Right lobe of liver (tissue), 6 donors: ENCODE measurements around the gene KCNH1. TPM values are rescaled to one million over a fixed set of nuclear protein-coding genes. Genes with fewer than 3 reads are reported as not detected.

Experiments used
- ATAC-seq, 4 donors: fragments of 200-7000 bp; cut with Tn5 transposase; one replicate each; pipeline ENCODE4 v1.9.1; 2020; ENCODE audit warnings: mild to moderate bottlenecking in 4 of 4, moderate library complexity in 4 of 4
- DNase-seq, 3 donors: peaks; one replicate each; pipeline ENCODE4 v3.0.0-alpha.2; 2020
- H3K27ac ChIP-seq, 3 donors: fragments of 200-600 bp; one replicate each; pipeline ENCODE4 v1.8.0; 2022
- H3K27me3 ChIP-seq, 2 donors: fragments of 200-600 bp; one replicate each; pipeline ENCODE4 v1.8.0; 2022
- H3K36me3 ChIP-seq, 4 donors: fragments of 200-600 bp; sonication (generic) in 1 of 4; one replicate each; pipeline versions ENCODE4 v1.5.1 to v1.8.0; 2017 to 2022; ENCODE audit warnings: control low read depth in 1 of 4
- H3K4me1 ChIP-seq, 4 donors: fragments of 200-600 bp; sonication (generic) in 1 of 4; one replicate each; pipeline versions ENCODE4 v1.5.1 to v1.8.0; 2017 to 2022; ENCODE audit warnings: control low read depth in 1 of 4
- H3K4me3 ChIP-seq, 3 donors: fragments of 200-600 bp; one replicate each; pipeline ENCODE4 v1.8.0; 2022
- H3K9me3 ChIP-seq, 4 donors: fragments of 200-600 bp; sonication (generic) in 1 of 4; one replicate each; pipeline versions ENCODE4 v1.5.1 to v1.8.0; 2017 to 2022; ENCODE audit warnings: control low read depth in 1 of 4
- POLR2A ChIP-seq: fragments of 450-650 bp; IDR thresholded peaks from one replicate; pipeline ENCODE4 v1.6.1; 2017; ENCODE audit warnings: antibody characterized with exemption, mild to moderate bottlenecking
- WGBS: methylation state at CpG from one replicate; pipeline ENCODE4 v1.1.6; 2018; ENCODE audit warnings: low coverage, low lambda C conversion rate; ENCODE audit not compliant: insufficient coverage; ENCODE audit errors: missing lambda C conversion rate; 5-methylcytosine and 5-hydroxymethylcytosine counted together
- intact Hi-C, 2 donors: fragments of 100-400 bp; cut with DNase I; formaldehyde crosslinking; loops; one replicate each; pipeline versions ENCODE4 v1.11.2 to v1.14.1; 2022
- total RNA-seq, 6 experiments: library from RNA; depleted of rRNA in 2 of 6; stranded (reverse); fragments of >200 nt in 2 of 6; fragmentation: NEBNext Ultra II Directional in 3 of 6; extraction: Animal tissue kit (Norgen Biotek cat#: 25700) in 3 of 6; gene quantifications; one replicate each; pipeline versions ENCODE4 v1.1.0 to v1.2.4, GENCODE V29; 2016 to 2023
- TF ChIP-seq, protein P1 (sequence below), 4 donors: fragments of 200-600 bp in 3 of 4; fragments of 450-650 bp in 1 of 4; IDR thresholded peaks; one replicate each; pipeline versions ENCODE4 v1.5.1 to v1.8.0; 2016 to 2022; ENCODE audit warnings: antibody characterized with exemption in 4 of 4, mild to moderate bottlenecking in 2 of 4
- donor health status: DM: no; HTN: yes; CAD: no.
- donor health status: DM: no; HTN: no; CAD: no.
- donor health status: DM: no; HTN: no; CAD: no.
- donor health status: DM: no; HTN: yes; CAD: no.
- donor health status: DM: no; HTN: yes; CAD: no.

Gene KCNH1
- total RNA-seq, 6 experiments from 2014 or later = not detected

GRCh38 chr1:210908791-210909190, 225.2 kb downstream of the KCNH1 start:
- no peak for ATAC-seq

GRCh38 chr1:210908257-210908656, 225.7 kb downstream of the KCNH1 start:
- DNase-seq (no peak), ATAC-seq (no peak)
- Histone ChIP-seq H3K36me3 (no peaks in the 10 kb centered on the region), H3K4me3 (no peak overlapping the region), H3K9me3 (no peaks in the 10 kb centered on the region), H3K4me1 (peaks cover 0 to 32% (median 14%) of the 10 kb centered on the region in 4 donors), H3K27ac (no peak overlapping the region), H3K27me3 (no peaks in the 10 kb centered on the region)
- WGBS = 36% methylated on average over 1 of the region's 5 CpGs
- TF ChIP-seq POLR2A = no peak
- TF ChIP-seq, protein P1, sequence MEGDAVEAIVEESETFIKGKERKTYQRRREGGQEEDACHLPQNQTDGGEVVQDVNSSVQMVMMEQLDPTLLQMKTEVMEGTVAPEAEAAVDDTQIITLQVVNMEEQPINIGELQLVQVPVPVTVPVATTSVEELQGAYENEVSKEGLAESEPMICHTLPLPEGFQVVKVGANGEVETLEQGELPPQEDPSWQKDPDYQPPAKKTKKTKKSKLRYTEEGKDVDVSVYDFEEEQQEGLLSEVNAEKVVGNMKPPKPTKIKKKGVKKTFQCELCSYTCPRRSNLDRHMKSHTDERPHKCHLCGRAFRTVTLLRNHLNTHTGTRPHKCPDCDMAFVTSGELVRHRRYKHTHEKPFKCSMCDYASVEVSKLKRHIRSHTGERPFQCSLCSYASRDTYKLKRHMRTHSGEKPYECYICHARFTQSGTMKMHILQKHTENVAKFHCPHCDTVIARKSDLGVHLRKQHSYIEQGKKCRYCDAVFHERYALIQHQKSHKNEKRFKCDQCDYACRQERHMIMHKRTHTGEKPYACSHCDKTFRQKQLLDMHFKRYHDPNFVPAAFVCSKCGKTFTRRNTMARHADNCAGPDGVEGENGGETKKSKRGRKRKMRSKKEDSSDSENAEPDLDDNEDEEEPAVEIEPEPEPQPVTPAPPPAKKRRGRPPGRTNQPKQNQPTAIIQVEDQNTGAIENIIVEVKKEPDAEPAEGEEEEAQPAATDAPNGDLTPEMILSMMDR (IDR thresholded peaks at IDR 0.05) = no peak
- intact Hi-C loops = no loop called here

More at GRCh38 chr1:210908791-210909190, 225.2 kb downstream of the KCNH1 start:
- 54% methylated on average over 3 of the region's 3 CpGs for WGBS
- H3K9me3 ChIP-seq = no peaks in the 10 kb centered on the region
- intact Hi-C loops = no loop called here
- no peak overlapping the region for H3K4me3 ChIP-seq
- H3K27ac ChIP-seq = no peak overlapping the region
- TF ChIP-seq, protein P1 (IDR thresholded peaks at IDR 0.05) = no peak
- TF ChIP-seq POLR2A = no peak
- no peaks in the 10 kb centered on the region for H3K27me3 ChIP-seq
- peaks cover 0 to 32% (median 14%) of the 10 kb centered on the region in 4 donors for H3K4me1 ChIP-seq
- H3K36me3 ChIP-seq = no peaks in the 10 kb centered on the region
- DNase-seq = no peak

DNA sequence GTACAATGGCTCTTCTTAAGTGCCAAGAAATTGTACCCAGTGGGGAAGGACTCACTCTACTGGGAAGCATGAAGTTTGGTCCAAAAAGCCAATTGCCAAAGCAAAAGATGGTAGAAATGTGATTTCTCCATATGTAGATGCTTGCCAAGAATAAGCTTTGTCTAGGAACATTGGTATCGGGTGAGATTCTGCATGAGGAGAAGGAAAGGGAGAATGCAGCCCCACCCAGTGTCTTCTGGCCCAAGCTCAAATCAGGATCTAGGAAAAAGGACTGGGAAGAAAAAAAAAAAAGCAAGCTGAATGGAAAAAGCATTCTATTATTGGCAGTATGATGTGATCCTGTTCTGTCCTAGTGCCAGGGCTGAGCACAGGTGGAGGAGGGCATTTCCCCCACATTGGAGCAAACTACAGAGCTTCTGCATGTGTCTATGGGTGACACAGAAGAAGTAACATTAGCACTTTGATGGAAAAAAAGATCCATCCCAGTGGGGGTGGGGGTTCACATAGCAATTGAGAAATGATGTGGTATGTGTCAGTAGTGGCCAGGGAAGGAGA, 226.6 kb downstream of the KCNH1 start:
- TF ChIP-seq POLR2A = no peak
- TF ChIP-seq, protein P1 (IDR thresholded peaks at IDR 0.05) = no peak
- ATAC-seq = no peak
- H3K4me3 ChIP-seq = no peak overlapping the region
- intact Hi-C loops = no loop called here
- no peaks in the 10 kb centered on the region for H3K27me3 ChIP-seq
- 38% methylated on average over 1 of the region's 1 CpG for WGBS
- H3K27ac ChIP-seq = no peak overlapping the region
- H3K36me3 ChIP-seq = no peaks in the 10 kb centered on the region
- no peak for DNase-seq
- no peaks in the 10 kb centered on the region for H3K9me3 ChIP-seq
- peaks cover 0 to 32% (median 14%) of the 10 kb centered on the region in 4 donors for H3K4me1 ChIP-seq

GRCh38 chr1:210905944-210906453, 227.9 kb downstream of the KCNH1 start:
- no peak for ATAC-seq
- intact Hi-C loops = no loop called here
- no peaks in the 10 kb centered on the region for H3K36me3 ChIP-seq
- no peak overlapping the region for H3K4me3 ChIP-seq
- no peaks in the 10 kb centered on the region for H3K27me3 ChIP-seq
- no peak for DNase-seq
- no peak for TF ChIP-seq POLR2A
- TF ChIP-seq, protein P1 (IDR thresholded peaks at IDR 0.05) = no peak
- H3K27ac ChIP-seq = no peak overlapping the region
- H3K4me1 ChIP-seq = peaks cover 0 to 26% (median 13%) of the 10 kb centered on the region in 4 donors
- WGBS = 64% methylated on average over 3 of the region's 7 CpGs
- no peaks in the 10 kb centered on the region for H3K9me3 ChIP-seq
